Gastrocnemius medialis (tissue), 4 donors: ENCODE results near the gene ZNF536.

Experiments used
- POLR2A ChIP-seq, 2 donors: fragments of 450-650 bp; IDR thresholded peaks; one replicate each; pipeline ENCODE4 v1.6.1; 2017; ENCODE audit warnings: antibody characterized with exemption in 2 of 2, mild to moderate bottlenecking in 2 of 2, moderate library complexity in 2 of 2
- TF ChIP-seq, protein P1 (sequence below), 5 experiments: fragments of 450-650 bp in 3 of 5; fragments of 200-600 bp in 2 of 5; sonication (generic) in 2 of 5; IDR thresholded peaks in 4 of 5; conservative IDR thresholded peaks in 1 of 5; 1 replicate in 4 of 5; 2 replicates in 1 of 5; pipeline ENCODE4 v1.5.1; 2016 to 2019; ENCODE audit warnings: antibody characterized with exemption in 5 of 5, mild to moderate bottlenecking in 3 of 5, moderate library complexity in 3 of 5

GRCh38 chr19:30606114-30607050 is 234.2 kb downstream of the ZNF536 start:
- TF ChIP-seq, protein P1, sequence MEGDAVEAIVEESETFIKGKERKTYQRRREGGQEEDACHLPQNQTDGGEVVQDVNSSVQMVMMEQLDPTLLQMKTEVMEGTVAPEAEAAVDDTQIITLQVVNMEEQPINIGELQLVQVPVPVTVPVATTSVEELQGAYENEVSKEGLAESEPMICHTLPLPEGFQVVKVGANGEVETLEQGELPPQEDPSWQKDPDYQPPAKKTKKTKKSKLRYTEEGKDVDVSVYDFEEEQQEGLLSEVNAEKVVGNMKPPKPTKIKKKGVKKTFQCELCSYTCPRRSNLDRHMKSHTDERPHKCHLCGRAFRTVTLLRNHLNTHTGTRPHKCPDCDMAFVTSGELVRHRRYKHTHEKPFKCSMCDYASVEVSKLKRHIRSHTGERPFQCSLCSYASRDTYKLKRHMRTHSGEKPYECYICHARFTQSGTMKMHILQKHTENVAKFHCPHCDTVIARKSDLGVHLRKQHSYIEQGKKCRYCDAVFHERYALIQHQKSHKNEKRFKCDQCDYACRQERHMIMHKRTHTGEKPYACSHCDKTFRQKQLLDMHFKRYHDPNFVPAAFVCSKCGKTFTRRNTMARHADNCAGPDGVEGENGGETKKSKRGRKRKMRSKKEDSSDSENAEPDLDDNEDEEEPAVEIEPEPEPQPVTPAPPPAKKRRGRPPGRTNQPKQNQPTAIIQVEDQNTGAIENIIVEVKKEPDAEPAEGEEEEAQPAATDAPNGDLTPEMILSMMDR (IDR thresholded peaks at IDR 0.05 in 4 of 5, conservative IDR thresholded peaks at IDR 0.05 in 1 of 5) = no peak
- TF ChIP-seq POLR2A (IDR thresholded peaks at IDR 0.05) = no peak
